NCI-H460 (cell line): ENCODE data around the gene TTC31. TPM values are rescaled to one million over a fixed set of nuclear protein-coding genes. Genes with fewer than 3 reads are reported as not detected.

ENCODE experiments used
- DNase-seq: peaks from one replicate; pipeline ENCODE4 v3.0.0-alpha.2; 2016; ENCODE audit warnings: low read depth; ENCODE audit errors: extremely low read depth
- total RNA-seq: library from RNA; depleted of rRNA; stranded (reverse); fragments of >200 nt; shearing (Covaris generic); gene quantifications from 2 replicates; pipeline ENCODE4 v1.2.3, GENCODE V29; 2014

The TTC31 gene
- total RNA-seq, 1 experiment from 2014 or later: 23.8 TPM

DNA sequence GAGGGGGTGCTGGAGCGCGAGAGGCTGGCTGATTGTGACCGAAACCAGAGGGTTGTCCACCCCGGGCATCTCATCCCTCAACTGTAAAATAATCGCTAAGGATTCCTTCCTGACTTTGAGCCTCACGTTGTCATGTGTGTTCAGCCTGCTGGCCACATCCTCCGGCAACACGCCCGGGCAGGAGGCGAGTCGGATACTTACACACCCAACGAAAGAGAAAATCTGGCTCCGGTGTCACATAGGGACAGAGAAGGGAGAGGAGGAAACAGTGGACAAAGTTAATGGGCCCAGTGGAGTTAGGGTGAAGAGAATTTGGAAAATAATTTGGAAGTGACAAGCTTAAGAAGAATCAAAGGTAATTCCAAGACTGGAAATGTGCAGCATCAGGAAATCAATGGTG, 33.8 kb downstream of the TTC31 start:
- DNase-seq: no peak

DNA sequence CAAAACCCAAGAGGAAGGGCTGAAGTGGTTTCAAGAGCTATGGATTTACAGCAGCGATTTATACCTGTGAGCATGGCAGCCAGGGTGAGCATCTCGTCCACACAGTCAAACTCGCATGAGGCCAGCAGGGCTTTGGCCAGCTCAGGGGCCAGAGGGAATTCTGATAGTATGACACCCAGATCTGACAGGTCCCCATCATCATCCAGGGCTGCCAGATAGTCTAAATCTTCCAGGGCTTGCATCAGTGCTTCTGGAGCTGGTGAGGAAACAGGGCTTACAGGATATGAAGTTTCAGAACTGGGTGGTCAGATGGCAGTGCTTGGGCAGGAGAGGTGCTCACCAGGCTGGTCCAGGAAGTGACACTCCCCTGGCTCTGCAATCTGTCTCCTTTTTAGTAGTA, 39.6 kb downstream of the TTC31 start:
- DNase-seq: no peak

DNA sequence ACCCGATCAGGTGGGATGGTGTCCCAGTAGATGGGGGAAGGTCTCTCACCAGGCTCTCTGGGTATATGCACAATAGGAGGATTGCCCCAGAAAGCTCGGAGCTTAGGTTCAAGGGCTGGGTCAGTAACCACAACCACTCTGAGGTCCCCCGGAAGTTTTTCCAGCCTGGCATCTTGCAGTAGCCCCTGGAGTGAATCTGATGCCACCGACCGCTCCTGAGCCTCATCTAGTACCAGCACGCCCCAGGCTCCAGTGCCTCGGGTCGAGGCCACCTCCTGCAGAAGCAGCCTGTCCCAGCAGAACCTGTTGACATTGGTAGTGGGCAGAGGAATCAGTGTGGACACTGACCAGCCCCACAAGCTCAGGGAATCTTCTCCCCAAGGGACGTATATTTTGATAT, 41.1 kb downstream of the TTC31 start:
- DNase-seq: no peak

DNA sequence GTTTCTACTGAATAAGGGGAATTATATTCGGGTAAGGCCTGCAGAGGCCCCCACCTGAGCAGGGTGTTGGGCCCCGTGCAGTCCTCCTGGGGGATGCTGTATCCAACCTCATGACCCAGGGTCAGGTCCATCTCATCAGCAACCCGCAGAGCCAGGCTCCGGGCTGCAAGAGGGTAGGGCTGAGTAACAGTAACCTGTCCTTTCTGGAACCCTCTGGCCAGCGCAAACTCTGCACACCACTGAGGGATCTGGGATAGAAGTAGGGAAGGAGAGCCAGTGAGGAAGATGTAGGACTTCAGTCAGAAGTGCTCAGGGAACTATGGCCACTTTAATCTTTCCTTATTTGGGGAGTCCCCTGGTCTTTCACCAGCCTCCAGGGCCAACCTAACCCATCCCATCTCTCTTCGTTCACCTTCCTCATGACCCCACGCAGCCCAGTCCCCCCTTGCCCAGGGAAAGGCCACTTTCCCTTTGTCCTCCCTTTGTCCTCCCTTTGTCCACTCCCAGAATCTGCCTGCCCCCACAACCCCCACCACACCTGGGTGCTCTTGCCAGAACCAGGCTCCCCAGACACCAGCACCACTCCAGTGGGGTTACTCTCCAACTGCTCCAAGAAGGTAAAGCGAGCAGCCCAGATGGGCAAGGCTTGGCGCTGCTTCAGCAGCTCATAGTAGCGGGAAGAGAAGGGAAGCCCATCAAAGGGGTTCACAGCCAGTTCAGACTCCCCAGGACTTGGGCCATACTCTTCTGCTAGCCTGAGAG, 42.3 kb downstream of the TTC31 start:
- DNase-seq: no peak

DNA sequence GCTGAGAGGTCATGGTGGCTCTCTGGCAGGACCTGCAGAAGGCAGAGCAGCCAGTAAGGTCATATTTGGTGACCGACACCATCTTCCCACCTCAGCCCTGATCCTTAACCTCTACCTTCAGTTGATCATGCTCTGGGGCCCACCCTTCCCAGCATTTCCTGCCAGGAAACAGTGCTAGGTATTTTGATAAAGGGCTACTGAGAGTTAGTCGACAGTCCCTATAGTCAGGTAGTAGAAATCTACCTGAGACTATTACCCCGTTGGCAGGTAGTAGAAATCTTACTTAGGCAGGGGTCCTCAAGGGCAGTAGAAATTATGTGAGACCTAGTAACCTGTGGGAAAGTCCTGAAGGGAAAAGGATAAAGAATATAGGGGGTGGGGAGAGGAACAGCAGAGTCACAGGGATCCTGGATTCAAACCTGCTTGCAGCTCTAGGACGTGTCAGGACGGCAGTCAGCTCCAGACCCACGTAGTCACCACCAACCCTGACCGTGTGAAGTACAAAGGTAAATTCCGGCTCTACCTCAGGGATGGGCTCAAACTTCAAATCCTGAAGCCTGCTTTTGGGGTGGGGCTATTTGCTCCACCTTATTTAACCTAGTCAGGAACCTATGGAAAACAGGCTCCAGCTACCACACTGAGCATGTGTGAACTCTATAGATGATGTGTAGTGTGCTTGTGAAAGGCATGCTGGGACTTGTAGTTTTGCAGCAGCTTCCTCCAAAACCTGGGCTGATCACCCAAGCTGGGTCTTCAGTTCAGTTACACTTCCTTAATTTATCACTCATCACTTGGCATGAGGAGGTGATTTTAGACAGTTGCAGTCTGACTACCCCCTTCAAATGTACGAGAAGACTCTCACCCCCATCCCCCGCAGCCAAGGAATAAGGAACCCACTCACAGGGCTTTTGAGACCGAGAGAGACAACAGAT, 43.1 kb downstream of the TTC31 start, which contains the start of gene DQX1:
TSS of gene DQX1 (minus strand) at position 515 of the 932 bp plus-strand sequence. CDS start at position 13, 502 bp downstream.
- no peak for DNase-seq

DNA sequence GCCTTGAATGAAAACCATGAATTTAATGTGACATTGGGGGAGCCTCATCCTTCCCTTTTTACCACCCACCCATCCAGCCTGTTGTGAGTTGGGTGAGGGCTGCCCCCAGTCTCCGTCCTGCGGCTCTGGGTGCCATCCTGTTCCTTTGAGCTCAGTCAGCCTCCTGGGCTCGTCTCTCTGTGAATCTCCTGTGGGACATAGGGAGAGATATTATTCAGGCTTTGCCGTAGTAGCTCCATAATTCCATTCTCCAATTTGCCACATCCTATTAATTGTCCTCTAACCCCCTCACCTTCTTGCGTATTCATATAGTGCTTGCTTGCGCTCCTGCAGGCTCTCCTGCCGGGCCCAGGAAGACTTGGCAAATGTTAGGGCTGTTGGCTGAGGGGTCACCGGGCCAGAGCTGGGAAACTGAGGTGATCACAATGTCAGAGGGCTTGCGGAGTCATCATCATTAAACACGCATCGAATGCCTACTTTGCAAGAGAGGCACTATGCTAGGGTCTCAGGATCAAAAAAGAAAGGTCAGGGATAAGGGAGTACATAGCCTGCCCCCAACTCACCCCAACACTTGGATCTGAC, 43.9 kb downstream of the TTC31 start:
- DNase-seq: no peak

DNA sequence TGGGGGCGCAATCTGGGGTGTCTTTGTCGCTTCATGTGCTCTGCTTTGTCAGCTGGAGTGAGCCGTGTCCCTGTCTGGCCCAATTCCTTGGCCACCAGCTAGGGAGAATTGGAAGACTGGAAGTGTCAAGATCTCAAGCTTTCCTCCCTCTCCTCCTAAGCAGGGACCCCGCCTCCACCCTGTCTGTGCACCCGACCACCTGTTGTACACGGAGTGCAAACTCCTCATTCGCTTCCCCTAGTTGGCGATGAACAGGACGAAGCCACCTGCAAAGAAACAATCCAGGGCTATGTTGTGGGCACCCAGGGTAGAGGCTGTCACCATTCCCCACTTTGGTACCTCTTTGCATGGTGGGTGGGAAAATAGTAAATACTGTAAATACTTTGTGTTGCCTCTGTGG, 44.9 kb downstream of the TTC31 start:
- DNase-seq: no peak

DNA sequence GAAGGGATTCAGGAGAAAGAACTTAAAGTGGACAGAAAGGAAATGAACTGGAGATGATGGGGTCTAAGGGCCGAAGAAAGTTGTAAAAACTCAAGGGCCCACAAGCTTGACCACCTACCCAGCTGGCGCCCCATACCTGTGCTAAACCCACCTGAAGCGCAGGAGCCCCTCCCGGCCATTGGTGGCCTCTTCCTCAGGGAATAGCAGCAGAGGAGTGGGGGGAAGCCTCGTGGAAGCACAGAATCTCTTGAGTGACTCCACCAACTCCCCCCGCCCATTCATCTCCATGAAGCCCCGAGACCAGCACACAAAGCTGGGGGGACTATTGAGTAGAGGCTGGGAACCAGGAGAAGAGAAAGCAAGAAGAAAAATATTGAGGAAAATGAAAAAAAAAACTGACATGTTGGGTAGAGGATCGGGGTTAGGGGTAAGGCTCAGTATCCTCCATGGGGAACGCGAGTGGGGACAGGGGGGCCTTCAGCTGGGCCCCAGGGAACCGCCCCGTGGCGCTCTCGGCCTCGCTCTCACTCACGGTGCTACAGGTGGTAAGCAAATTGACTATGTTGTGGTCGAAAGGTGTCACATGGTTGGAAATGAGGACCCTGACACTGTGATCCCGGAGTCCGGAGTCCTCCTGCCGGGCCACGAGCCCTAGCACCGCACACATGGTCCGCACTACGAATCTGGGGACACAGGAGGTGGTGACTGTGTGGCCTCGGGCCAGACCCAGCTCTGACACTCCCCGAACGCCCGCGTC, 45.9 kb downstream of the TTC31 start:
- no peak for DNase-seq

DNA sequence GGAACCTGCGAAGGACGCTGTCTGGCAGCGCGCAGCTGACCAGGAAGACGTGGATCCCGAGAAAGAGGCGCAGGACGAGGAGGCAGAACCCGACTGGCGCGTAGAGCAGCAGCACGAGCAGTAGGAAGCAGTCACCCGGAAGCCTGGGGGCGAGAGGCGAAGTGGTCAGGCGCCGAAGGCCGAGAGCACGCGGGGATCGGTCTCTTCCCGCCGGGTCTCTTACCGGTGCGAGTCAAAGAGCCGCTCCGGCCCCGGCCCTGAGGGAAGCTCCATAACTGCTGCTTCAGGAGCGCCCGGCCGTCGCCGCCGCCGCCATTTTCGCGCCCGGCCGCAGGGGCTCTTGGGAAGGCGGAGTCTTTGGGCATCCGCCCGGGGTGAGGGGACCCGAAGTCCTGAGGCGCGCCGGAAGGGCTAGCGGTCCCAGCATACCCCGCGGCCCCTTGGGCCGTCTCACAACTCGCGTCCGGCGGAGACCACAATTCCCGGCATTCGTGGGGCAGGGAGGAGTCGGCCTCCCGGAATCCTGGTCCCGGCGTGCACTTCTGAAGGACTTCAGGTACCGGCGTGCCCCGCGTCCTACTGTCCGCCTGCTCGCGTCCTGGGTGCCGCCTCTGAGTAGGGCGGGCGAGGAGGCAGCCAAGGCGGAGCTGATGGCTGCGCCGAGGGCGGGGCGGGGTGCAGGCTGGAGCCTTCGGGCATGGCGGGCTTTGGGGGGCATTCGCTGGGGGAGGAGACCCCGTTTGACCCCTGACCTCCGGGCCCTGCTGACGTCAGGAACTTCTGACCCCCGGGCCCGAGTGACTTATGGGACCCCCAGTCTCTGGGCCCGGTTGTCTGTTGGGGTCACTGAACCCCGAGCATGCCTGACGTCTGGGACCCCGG, 46.7 kb downstream of the TTC31 start, which contains the start of the genes AUP1 and HTRA2:
TSS of gene AUP1 (minus strand) at position 350 of the 882 bp plus-strand sequence. CDS start at position 273, 77 bp downstream.
TSS of gene HTRA2 (plus strand) at position 577 of the 882 bp plus-strand sequence. CDS start at position 651, 74 bp downstream.
- peak; percentile 99 for DNase-seq

DNA sequence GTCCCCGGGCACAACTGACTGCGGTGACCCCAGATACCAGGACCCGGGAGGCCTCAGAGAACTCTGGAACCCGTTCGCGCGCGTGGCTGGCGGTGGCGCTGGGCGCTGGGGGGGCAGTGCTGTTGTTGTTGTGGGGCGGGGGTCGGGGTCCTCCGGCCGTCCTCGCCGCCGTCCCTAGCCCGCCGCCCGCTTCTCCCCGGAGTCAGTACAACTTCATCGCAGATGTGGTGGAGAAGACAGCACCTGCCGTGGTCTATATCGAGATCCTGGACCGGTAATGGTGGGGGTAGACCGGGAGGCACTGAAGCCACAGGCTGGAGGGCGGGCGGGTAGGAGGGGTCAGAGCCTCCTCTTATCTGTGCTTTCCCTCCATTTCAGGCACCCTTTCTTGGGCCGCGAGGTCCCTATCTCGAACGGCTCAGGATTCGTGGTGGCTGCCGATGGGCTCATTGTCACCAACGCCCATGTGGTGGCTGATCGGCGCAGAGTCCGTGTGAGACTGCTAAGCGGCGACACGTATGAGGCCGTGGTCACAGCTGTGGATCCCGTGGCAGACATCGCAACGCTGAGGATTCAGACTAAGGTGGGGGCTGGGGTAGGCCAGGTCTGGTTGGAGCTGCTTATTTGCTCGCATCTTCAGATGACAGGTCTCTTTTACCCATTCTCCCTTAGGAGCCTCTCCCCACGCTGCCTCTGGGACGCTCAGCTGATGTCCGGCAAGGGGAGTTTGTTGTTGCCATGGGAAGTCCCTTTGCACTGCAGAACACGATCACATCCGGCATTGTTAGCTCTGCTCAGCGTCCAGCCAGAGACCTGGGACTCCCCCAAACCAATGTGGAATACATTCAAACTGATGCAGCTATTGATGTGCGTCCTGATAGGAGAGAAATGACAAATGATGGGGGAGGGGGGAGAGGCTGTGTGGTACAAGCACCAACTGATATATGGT, 47.6 kb downstream of the TTC31 start:
- DNase-seq: no peak

DNA sequence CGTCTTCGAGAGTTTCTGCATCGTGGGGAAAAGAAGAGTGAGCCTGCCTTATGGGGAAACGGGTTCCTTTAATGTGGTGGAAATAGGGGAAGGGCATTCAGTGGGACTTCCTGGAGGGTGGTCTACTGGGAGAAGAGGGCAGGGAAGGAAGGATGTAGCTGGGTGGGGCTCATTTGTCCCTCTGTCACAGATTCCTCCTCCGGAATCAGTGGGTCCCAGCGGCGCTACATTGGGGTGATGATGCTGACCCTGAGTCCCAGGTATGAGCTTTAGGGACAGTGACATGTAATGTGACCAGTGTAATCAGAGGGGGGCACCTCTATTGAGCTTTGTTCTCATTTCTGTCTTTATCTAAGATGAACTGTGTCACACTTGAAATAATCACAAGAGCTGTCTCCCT, 48.8 kb downstream of the TTC31 start:
- DNase-seq: no peak

DNA sequence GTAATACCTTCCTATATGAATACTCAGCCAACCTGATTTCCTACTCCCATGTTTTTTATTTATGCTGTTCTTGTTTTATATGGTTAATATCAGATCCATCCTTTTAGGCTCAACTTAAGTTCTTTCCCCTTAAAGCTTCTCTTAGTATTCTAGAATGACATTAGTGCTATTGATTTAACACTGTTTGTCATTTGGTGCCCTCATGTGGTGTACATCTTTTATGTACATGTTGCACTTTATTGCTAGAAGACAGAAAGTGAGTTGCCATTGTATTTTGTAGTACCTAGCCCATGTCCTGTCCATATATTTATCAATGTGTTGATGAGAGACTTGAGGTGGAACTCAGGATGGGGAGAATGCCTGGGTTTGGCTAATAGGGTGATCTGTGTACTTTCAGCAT, 49.3 kb downstream of the TTC31 start:
- peak; percentile 54 for DNase-seq

DNA sequence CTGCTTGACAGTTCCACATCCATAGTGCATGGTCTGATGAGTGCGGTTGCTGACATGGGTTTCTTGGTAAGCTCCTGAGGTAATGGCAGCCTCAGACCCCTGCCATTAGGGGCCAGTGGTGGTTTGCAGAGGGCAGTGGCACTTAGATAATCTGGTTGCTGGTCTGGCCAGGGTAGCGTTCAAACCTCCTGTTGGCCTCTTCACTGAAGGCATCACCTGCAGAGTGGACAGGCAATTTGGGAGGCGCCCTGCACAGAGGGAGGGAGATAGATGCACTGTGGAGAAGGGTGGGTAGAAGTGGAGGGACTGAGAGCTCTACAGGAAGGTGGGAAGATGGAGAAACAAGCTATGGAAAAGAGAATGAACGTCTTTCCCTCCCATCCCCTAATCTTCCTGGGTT, 50.6 kb downstream of the TTC31 start:
- no peak for DNase-seq

DNA sequence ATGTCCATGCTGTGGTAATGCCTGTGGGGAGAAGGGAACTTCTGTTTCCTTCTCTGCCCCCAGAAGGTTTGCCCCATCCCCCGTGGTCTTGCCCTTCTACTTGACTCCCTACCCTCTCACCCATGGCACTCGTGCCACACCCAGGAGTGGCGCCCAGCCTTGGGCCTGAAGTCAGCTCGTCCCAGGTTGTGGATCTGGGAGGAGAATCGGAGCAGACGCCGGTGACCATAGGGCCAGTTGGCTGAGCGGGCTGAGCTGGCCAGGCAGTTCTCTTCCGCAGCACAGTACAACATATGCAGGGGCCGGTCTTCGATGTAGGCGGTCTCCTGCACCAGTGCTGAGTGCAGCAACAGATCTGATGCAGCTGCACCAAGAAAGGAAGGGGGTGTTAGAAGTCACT, 51.5 kb downstream of the TTC31 start:
- DNase-seq: no peak

DNA sequence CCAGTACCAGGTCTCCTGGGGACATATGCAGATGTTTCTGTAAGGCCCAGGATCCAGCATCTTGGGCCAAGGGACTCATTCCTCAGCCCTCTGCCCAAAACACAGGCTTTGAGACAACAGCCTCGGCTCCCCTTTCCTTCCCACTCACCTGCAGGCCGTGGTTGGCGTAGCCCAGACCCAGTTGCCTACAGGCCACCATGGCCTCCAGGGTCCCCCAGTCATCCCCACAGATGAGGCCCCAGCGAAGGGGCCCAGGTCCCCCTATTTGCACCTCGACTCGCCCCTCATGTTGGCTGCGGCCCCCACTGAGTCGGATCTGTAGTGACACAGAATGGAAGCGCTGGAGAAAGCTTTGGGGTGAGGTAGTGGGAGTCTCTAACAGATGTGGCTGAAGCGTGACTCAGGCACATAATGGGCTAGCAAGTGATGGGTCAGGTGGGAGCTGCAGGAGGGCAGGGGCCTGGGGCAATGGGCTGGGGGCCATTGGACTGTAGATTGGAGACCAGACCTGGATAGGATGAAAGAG, 52.6 kb downstream of the TTC31 start:
- no peak for DNase-seq

DNA sequence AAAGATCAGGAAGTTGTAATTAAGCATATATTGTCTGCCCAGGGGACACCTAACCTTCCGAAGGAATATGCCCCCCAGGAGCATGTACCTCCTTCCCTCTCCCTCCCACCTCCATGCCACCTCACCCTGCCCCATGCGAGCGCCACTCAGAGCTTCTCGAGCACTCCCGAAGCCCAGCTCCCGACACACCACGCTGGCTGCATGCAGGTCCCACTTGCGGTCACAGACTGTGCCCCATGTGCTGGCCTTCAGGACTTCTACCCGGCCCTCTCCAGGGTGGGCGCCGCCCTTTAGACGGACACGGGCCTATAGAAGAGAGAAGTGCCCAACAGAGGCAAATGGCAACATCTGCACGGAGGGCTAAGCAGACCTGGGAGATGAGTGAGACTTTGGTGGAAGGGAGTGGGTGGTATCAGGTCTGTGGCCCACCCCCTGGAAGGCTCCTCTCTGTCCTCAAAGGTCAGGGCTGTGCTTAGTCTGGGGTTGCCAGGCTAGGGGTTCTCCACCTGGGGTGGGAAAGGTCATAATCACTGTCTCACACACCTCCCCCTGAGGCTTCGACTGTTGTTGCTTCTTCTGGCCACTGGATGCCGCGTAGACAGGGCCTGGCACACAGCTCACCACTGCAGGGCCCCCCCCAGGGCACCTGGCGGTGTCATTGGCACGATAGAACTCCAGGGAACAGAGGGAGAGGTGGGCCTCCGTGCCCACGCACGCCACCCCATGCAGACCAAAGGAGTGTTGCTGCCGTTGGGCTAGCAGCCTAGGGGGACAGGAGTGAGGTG, 53.5 kb downstream of the TTC31 start:
- no peak for DNase-seq

DNA sequence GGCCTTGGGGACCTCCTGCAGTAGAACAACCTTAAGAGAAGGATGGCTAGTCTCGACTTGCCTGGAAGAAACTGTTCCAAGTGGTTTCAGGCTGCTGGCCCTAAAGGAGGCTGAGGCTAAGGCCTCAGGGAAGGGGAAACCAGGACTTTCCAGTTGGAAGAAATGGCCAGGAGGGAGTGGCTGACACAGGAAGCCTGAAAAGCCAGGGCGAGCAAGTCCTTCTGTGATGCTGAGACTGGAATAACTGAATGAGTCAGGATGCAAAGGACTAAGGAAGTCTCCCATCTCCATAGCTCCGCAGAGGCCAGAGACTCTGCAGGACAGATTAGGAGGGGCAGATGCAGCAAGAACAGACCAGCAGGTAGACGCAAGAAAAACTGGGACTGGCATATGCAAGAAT, 54.3 kb downstream of the TTC31 start:
- no peak for DNase-seq
